GM06990 (cell line): Measurements from ENCODE around the gene SHOC2.
A peak's percentile ranks its signal among the peaks of the same experiment; 100 is the strongest.

Experiments used
- DNase-seq: peaks from one replicate; pipeline ENCODE4 v3.0.0-alpha.2; 2011; ENCODE audit not compliant: insufficient read length; ENCODE audit errors: extremely low read depth
- H3K27me3 ChIP-seq: replicated peaks from 2 replicates; pipeline ENCODE4 v1.6.0; 2011; ENCODE audit warnings: low read length; ENCODE audit not compliant: control insufficient read depth, insufficient read depth
- H3K36me3 ChIP-seq: 2 replicates; pipeline ENCODE4 v1.5.1; 2011; ENCODE audit warnings: low read length; ENCODE audit not compliant: control insufficient read depth, insufficient read depth
- H3K4me3 ChIP-seq: replicated peaks from 2 replicates; pipeline ENCODE4 v1.5.1; 2011; ENCODE audit warnings: low read depth, mild to moderate bottlenecking, control low read depth, low read length
- TF ChIP-seq, protein P1 (sequence below): IDR thresholded peaks from 2 replicates; pipeline ENCODE4 v1.5.1; 2011; ENCODE audit warnings: low read length, control low read depth, mild to moderate bottlenecking, inconsistent platforms; ENCODE audit not compliant: insufficient read depth, poor library complexity, severe bottlenecking

The SHOC2 gene

DNA sequence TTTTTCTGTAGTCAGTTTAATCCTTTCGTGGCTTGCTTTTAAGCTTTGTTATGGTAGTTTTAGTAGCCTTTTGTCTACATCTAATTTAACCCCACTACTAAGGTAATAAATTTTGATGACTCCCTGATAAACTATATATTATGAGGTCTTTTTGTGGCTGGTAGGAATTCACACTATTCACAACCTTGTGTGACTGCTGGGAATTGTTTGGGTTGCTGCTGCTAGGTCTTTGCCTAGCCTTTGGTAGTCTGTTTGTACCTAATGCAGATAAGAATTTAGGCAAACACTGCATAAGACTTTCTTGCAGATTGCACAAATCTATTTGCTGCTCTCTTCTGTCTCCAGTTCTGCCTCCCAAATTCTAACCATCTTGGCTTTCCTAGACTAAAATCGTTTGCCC is 58.3 kb downstream of the SHOC2 start:
- Histone ChIP-seq H3K27me3 (no peaks in the 10 kb centered on the region), H3K4me3 (no peak overlapping the region), H3K36me3 (no peaks in the 10 kb centered on the region; the same call in none of the 2 replicates)
- TF ChIP-seq, protein P1, sequence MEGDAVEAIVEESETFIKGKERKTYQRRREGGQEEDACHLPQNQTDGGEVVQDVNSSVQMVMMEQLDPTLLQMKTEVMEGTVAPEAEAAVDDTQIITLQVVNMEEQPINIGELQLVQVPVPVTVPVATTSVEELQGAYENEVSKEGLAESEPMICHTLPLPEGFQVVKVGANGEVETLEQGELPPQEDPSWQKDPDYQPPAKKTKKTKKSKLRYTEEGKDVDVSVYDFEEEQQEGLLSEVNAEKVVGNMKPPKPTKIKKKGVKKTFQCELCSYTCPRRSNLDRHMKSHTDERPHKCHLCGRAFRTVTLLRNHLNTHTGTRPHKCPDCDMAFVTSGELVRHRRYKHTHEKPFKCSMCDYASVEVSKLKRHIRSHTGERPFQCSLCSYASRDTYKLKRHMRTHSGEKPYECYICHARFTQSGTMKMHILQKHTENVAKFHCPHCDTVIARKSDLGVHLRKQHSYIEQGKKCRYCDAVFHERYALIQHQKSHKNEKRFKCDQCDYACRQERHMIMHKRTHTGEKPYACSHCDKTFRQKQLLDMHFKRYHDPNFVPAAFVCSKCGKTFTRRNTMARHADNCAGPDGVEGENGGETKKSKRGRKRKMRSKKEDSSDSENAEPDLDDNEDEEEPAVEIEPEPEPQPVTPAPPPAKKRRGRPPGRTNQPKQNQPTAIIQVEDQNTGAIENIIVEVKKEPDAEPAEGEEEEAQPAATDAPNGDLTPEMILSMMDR: no peak
- no peak for DNase-seq

- no peaks in the 10 kb centered on the region for H3K27me3 ChIP-seq
- TF ChIP-seq, protein P1: no peak
- no peaks in the 10 kb centered on the region; the same call in none of the 2 replicates for H3K36me3 ChIP-seq
- DNase-seq: no peak
- no peak overlapping the region for H3K4me3 ChIP-seq
Measured at GRCh38 chr10:110978204-110978603, 58.8 kb downstream of the SHOC2 start.

DNA sequence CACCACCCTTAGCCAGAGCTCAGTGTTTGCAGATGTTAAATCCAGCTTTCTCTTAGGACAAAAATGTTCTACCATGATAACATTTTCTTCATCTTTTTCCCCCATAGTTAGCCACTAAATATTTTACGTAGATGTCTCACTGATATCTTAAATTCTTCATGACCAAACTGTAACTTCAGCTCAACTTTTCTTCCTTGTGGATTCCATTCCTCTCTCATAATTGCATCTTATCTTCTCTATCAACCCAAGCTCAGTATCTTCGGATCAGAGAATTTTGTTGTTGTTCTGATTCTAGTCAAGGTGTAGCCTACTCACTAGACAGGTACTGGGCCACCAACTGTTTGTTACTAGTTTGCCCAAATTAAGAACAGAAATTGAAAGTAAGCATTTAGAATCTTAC is 60.2 kb downstream of the SHOC2 start:
- no peak for DNase-seq
- H3K36me3 ChIP-seq: no peaks in the 10 kb centered on the region; the same call in none of the 2 replicates
- TF ChIP-seq, protein P1: no peak
- no peak overlapping the region for H3K4me3 ChIP-seq
- H3K27me3 ChIP-seq: no peaks in the 10 kb centered on the region

DNA sequence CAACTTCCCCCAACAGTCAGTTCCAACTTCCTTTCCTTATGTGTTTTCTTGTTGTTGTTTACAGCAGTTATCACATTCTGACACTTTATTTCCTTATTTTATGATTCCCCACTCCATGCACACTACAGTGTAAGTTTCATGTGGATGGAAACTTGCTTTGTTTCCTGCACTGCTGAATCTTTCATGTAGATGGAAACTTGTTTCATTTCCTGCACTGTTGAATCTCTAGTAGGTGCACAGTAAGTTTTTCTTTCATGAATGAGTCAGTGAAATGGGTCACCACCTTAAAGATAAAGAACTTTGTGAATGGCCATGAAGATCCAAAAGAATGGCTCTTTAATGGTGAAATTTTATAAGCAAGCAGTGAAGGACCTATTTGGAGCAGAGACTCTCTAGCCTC is 61.4 kb downstream of the SHOC2 start:
- peak; percentile 30 for DNase-seq
- Histone ChIP-seq H3K4me3 (no peak overlapping the region), H3K36me3 (no peaks in the 10 kb centered on the region; the same call in none of the 2 replicates), H3K27me3 (no peaks in the 10 kb centered on the region)
- TF ChIP-seq, protein P1: no peak

DNA sequence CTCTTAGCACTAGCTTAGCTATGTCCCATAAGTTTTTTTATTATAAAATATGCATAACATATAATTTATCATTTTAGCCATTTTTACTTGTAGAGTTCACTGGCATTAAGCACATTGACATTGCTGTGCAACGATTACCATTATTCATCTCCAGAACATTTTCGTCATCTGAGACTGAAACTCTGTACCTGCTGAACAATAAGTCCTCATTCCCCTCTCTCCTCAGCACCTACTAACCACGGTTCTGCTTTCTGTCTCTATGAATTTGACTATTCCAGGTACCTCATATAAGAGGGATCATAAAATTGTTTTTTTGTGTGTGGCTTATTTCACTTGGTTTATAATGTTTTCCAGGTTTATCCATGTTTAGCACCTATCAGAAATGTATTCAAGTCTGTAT is 64.1 kb downstream of the SHOC2 start:
- peaks cover 3% of the 10 kb centered on the region for H3K36me3 ChIP-seq

More for the DNA sequence above, 64.1 kb downstream of the SHOC2 start:
- TF ChIP-seq, protein P1: no peak
- Histone ChIP-seq H3K27me3 (no peaks in the 10 kb centered on the region), H3K4me3 (no peak overlapping the region)
- DNase-seq: no peak
